ENCODE data around the gene SBNO2. TPM values are rescaled to one million over a fixed set of nuclear protein-coding genes. Genes with fewer than 3 reads are reported as not detected.

The SBNO2 gene
- total and polyA plus RNA-seq, 2 experiments from 2014 or later = 6.9 to 35.4 TPM

DNA sequence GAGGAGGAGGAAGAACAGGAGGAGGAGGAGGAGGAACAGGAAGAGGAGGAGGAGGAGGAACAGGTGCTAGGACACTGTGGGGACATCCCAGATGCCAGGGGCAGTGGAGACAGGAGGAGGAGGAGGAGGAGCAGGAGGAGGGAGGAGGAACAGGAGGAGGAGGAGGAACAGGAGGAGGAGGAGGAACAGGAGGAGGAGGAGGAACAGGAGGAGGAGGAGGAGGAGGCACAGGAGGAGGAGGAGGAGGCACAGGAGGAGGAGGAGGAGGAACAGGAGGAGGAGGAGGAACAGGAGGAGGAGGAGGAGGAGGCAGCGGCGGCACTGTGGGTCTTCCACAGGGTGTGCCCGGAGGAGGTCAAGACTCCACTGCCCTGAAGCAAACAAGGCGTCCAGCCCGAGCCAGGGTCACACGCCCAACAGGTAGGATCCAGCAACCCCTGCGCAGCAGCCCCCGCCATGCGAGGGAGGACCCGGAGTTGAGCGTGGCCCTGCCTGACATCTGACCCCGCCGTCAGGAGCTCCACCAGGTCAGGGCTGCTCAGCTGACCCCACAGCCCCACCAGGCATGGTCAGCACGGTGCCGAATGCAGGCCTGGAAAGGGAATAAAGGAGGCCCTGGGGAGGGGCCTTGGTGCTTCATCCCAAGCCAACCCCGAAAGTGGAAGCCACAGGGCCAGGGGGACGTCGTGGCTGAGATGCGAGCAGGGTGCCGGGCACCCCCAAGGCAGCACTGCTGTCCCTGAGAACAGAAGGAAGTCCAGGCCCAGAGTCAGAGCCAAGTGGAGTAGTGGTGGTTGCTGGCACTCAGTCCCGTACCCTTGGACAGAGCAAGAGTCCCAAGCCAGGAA, 9.2 kb downstream of the SBNO2 start:
- no peaks in the 10 kb centered on the region for H3K36me3 ChIP-seq (ENCODE audit: insufficient read depth)
- H3K4me1 ChIP-seq (ENCODE audit: insufficient read depth) = no peaks in the 10 kb centered on the region
- H3K4me2 ChIP-seq = no peak overlapping the region
- no peaks in the 10 kb centered on the region; the same call in 2 of the 3 replicates for H3K9me3 Mint-ChIP-seq
- no peaks in the 10 kb centered on the region for H3K27me3 ChIP-seq (ENCODE audit: insufficient read depth)
- no peaks in the 10 kb centered on the region for H3K9me2 ChIP-seq (ENCODE audit: insufficient read depth)
- H3K27ac Mint-ChIP-seq = no peak overlapping the region
- peaks cover 34% of the 10 kb centered on the region for H3K79me2 ChIP-seq (replicated peaks; ENCODE audit: insufficient read depth)
- H3K36me3 Mint-ChIP-seq (ENCODE audit: low read depth) = no peaks in the 10 kb centered on the region; the same call in 2 of the 3 replicates
- DNase-seq (ENCODE audit: low spot score) (no peak), ATAC-seq (no peak)
- 0 out of 2 replicates have a peak, but pooled peaks cover 5% of the 10 kb centered on the region for H4K20me1 ChIP-seq (replicated peaks; ENCODE audit: insufficient read depth)
- no peak overlapping the region for H3K4me3 ChIP-seq
- no peak overlapping the region for H2AFZ ChIP-seq
- peaks cover 18% of the 10 kb centered on the region for H3K4me1 Mint-ChIP-seq
- H3K27me3 Mint-ChIP-seq (ENCODE audit: insufficient read depth, low read depth, poor library complexity) = peaks cover 12% of the 10 kb centered on the region
- no peak overlapping the region for H3K27ac ChIP-seq (ENCODE audit: low read depth)
- TF ChIP-seq, protein P1, sequence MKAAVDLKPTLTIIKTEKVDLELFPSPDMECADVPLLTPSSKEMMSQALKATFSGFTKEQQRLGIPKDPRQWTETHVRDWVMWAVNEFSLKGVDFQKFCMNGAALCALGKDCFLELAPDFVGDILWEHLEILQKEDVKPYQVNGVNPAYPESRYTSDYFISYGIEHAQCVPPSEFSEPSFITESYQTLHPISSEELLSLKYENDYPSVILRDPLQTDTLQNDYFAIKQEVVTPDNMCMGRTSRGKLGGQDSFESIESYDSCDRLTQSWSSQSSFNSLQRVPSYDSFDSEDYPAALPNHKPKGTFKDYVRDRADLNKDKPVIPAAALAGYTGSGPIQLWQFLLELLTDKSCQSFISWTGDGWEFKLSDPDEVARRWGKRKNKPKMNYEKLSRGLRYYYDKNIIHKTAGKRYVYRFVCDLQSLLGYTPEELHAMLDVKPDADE (IDR thresholded peaks at IDR 0.05) = no peak
- TF ChIP-seq EZH2phosphoT487 (IDR thresholded peaks at IDR 0.05; ENCODE audit: unreplicated experiment) = no peak
- TF ChIP-seq ZNF331 (CRISPR knock-in tag; IDR thresholded peaks at IDR 0.05; ENCODE audit: low read depth) = no peak
- TF ChIP-seq, protein P2, sequence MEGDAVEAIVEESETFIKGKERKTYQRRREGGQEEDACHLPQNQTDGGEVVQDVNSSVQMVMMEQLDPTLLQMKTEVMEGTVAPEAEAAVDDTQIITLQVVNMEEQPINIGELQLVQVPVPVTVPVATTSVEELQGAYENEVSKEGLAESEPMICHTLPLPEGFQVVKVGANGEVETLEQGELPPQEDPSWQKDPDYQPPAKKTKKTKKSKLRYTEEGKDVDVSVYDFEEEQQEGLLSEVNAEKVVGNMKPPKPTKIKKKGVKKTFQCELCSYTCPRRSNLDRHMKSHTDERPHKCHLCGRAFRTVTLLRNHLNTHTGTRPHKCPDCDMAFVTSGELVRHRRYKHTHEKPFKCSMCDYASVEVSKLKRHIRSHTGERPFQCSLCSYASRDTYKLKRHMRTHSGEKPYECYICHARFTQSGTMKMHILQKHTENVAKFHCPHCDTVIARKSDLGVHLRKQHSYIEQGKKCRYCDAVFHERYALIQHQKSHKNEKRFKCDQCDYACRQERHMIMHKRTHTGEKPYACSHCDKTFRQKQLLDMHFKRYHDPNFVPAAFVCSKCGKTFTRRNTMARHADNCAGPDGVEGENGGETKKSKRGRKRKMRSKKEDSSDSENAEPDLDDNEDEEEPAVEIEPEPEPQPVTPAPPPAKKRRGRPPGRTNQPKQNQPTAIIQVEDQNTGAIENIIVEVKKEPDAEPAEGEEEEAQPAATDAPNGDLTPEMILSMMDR (conservative IDR thresholded peaks at IDR 0.05; ENCODE audit: low read depth in 2 of 2) = no peak
- TF ChIP-seq ZNF114 (CRISPR knock-in tag; IDR thresholded peaks at IDR 0.05) = no peak
- no peak overlapping the region for H3K4me3 Mint-ChIP-seq
- H3F3A ChIP-seq (replicated peaks; ENCODE audit: low read depth) = no peaks in the 10 kb centered on the region

DNA sequence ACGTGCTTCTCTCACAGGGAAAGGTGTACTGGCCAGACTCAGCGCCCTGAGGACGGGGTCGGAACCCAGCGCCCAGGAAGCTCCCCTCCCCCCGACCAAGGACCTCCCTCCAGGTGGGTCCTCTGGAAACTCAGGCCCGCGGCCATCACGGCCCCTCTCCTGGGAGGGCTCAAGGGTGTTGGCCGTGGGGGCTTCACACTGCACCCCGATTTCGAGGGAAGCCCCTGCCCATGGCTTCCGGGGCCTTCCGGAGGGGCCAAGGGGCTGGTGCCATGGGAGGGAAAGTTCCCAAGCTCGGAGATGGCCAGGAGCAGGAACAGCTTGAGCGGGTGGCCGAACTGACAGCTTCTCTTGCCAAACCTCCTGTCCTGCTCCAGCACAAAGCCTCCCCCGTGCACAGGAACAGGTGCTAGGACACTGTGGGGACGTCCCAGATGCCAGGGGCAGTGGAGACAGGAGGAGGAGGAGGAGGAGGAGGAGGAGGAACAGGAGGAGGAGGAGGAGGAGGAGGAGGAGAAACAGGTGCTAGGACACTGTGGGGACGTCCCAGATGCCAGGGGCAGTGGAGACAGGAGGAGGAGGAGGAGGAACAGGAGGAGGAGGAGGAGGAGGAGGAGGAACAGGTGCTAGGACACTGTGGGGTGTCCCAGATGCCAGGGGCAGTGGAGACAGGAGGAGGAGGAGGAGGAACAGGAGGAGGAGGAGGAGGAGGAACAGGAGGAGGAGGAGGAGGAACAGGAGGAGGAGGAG, 10.0 kb downstream of the SBNO2 start:
- no peak overlapping the region for H2AFZ ChIP-seq
- no peaks in the 10 kb centered on the region for H3K4me1 ChIP-seq (ENCODE audit: insufficient read depth)
- H3K9me3 Mint-ChIP-seq = no peaks in the 10 kb centered on the region; the same call in 2 of the 3 replicates
- H3K4me2 ChIP-seq = no peak overlapping the region
- H3K36me3 Mint-ChIP-seq (ENCODE audit: low read depth) = no peaks in the 10 kb centered on the region; the same call in 2 of the 3 replicates
- H3K4me1 Mint-ChIP-seq = peaks cover 14% of the 10 kb centered on the region
- no peak for DNase-seq (ENCODE audit: low spot score)
- no peak overlapping the region for H3K4me3 Mint-ChIP-seq
- H3K9me2 ChIP-seq (ENCODE audit: insufficient read depth) = no peaks in the 10 kb centered on the region
- H4K20me1 ChIP-seq (replicated peaks; ENCODE audit: insufficient read depth) = 0 out of 2 replicates have a peak, but pooled peaks cover 5% of the 10 kb centered on the region
- H3K27me3 Mint-ChIP-seq (ENCODE audit: insufficient read depth, low read depth, poor library complexity) = peaks cover 8% of the 10 kb centered on the region
- no peak for ATAC-seq
- no peak overlapping the region for H3K27ac ChIP-seq (ENCODE audit: low read depth)
- H3K4me3 ChIP-seq = no peak overlapping the region
- H3K79me2 ChIP-seq (replicated peaks; ENCODE audit: insufficient read depth) = peaks cover 26% of the 10 kb centered on the region
- TF ChIP-seq, protein P2 (conservative IDR thresholded peaks at IDR 0.05; ENCODE audit: low read depth in 2 of 2) = no peak
- TF ChIP-seq STAT1 (IDR thresholded peaks at IDR 0.05; ENCODE audit: unreplicated experiment) = no peak
- TF ChIP-seq ZNF114 (CRISPR knock-in tag; IDR thresholded peaks at IDR 0.05) = no peak
- no peak for TF ChIP-seq NANOG (IDR thresholded peaks at IDR 0.05; ENCODE audit: borderline replicate concordance)
- TF ChIP-seq ZNF331 (CRISPR knock-in tag; IDR thresholded peaks at IDR 0.05; ENCODE audit: low read depth) = no peak
- no peak for TF ChIP-seq EZH2 (IDR thresholded peaks at IDR 0.05; ENCODE audit: low read depth, unreplicated experiment)
- no peak for TF ChIP-seq POLR2AphosphoS5 (IDR thresholded peaks at IDR 0.05; ENCODE audit: low read depth)
- H3K27me3 ChIP-seq (ENCODE audit: insufficient read depth) = no peaks in the 10 kb centered on the region
- no peak overlapping the region for H3K27ac Mint-ChIP-seq
- no peaks in the 10 kb centered on the region for H3F3A ChIP-seq (replicated peaks; ENCODE audit: low read depth)
- H3K36me3 ChIP-seq (ENCODE audit: insufficient read depth) = no peaks in the 10 kb centered on the region

Measured in GM23338 (cell line).